B cell (primary cell): ENCODE measurements around the gene NPTXR. TPM values are rescaled to one million over a fixed set of nuclear protein-coding genes. Genes with fewer than 3 reads are reported as not detected.

Experiments
- ATAC-seq: fragments of 200-7000 bp; cut with Tn5 transposase; one replicate; pipeline ENCODE4 v1.10.0; 2021; ENCODE audit warnings: low read depth, mild to moderate bottlenecking, moderate number of reproducible peaks, moderate library complexity
- CTCF ChIA-PET: fragments of 350-600 bp; sonication (Branson Sonifier 250); formaldehyde crosslinking; loops from one replicate; lab custom pipeline; 2021; ENCODE audit warnings: antibody characterized with exemption, inconsistent platforms; lab: Charles Lee
- POLR2A ChIA-PET: fragments of 350-600 bp; sonication (Branson Sonifier 250); formaldehyde crosslinking; loops from one replicate; lab custom pipeline; 2021; ENCODE audit warnings: antibody characterized with exemption; lab: Charles Lee
- DNase-seq: peaks from one replicate; pipeline ENCODE4 v3.0.0; 2013
- H2AFZ ChIP-seq: 2 replicates; pipeline ENCODE4 v1.6.1; 2012; ENCODE audit warnings: mild to moderate bottlenecking, low read depth, low read length; ENCODE audit not compliant: insufficient read depth, poor library complexity, severe bottlenecking
- H3K27ac ChIP-seq, 2 donors: 1 replicate in 1 of 2; 2 replicates in 1 of 2; pipeline ENCODE4 v1.5.1; 2012 to 2013; ENCODE audit warnings: low read length in 2 of 2, mild to moderate bottlenecking in 2 of 2, moderate library complexity in 1 of 2
- H3K27me3 ChIP-seq, 4 experiments: fragments of 200-600 bp in 1 of 4; sonication (generic) in 1 of 4; replicated peaks in 1 of 4; 1 replicate in 2 of 4; 2 replicates in 2 of 4; pipeline versions ENCODE4 v1.6.1 to v1.7.0; 2013 to 2016; ENCODE audit warnings: low read length in 3 of 4, mild to moderate bottlenecking in 2 of 4, mixed read lengths in 1 of 4, moderate library complexity in 1 of 4; ENCODE audit not compliant: insufficient read depth in 4 of 4, control insufficient read depth in 3 of 4; ENCODE audit errors: control extremely low read depth in 1 of 4
- H3K36me3 ChIP-seq, 2 experiments: replicated peaks in 1 of 2; 1 replicate in 1 of 2; 2 replicates in 1 of 2; pipeline versions ENCODE4 v1.6.1 to v1.7.1; 2013; ENCODE audit warnings: low read length in 1 of 2; ENCODE audit not compliant: insufficient read depth in 2 of 2, control insufficient read depth in 1 of 2; ENCODE audit errors: control extremely low read depth in 1 of 2, extremely low read depth in 1 of 2
- H3K4me1 ChIP-seq, 2 donors: fragments of 200-600 bp in 1 of 2; sonication (generic) in 1 of 2; 1 replicate in 1 of 2; 2 replicates in 1 of 2; pipeline versions ENCODE4 v1.5.1 to v1.6.1; 2013 to 2017; ENCODE audit warnings: low read length in 2 of 2; ENCODE audit not compliant: control insufficient read depth in 2 of 2, insufficient read depth in 2 of 2
- H3K4me2 ChIP-seq: replicated peaks from 2 replicates; pipeline ENCODE3; 2012; ENCODE audit warnings: mild to moderate bottlenecking, low read depth, low read length; ENCODE audit not compliant: poor library complexity, severe bottlenecking
- H3K4me3 ChIP-seq, 5 experiments: fragments of 200-600 bp in 1 of 5; sonication (generic) in 1 of 5; 1 replicate in 3 of 5; 2 replicates in 2 of 5; pipeline versions ENCODE4 v1.5.1 to v1.7.0; 2011 to 2016; ENCODE audit warnings: low read length in 4 of 5, mild to moderate bottlenecking in 4 of 5, low read depth in 2 of 5, control low read depth in 1 of 5, moderate library complexity in 1 of 5; ENCODE audit not compliant: insufficient read depth in 1 of 5; ENCODE audit errors: control extremely low read depth in 1 of 5, extremely low read depth in 1 of 5
- H3K79me2 ChIP-seq: fragments of 200-600 bp; sonication (generic); one replicate; pipeline ENCODE4 v1.6.0; 2016; ENCODE audit warnings: low read length; ENCODE audit not compliant: control insufficient read depth, insufficient read depth
- H3K9ac ChIP-seq: fragments of 200-600 bp; sonication (generic); 2 replicates; pipeline ENCODE4 v1.6.1; 2017; ENCODE audit warnings: mild to moderate bottlenecking, low read length, moderate library complexity
- H3K9me3 ChIP-seq, 3 donors: one replicate each; pipeline versions ENCODE4 v1.6.1 to v1.7.1; 2013; ENCODE audit warnings: low read length in 2 of 3; ENCODE audit not compliant: control insufficient read depth in 2 of 3, insufficient read depth in 1 of 3; ENCODE audit errors: control extremely low read depth in 1 of 3
- H4K20me1 ChIP-seq: 2 replicates; pipeline ENCODE4 v1.6.0; 2012; ENCODE audit warnings: mild to moderate bottlenecking, low read length; ENCODE audit not compliant: insufficient read depth, control insufficient read depth, poor library complexity, severe bottlenecking
- H3K27ac Mint-ChIP-seq: one replicate; pipeline ENCODE4 v1.8.0; 2021; ENCODE audit warnings: mixed read lengths
- H3K27me3 Mint-ChIP-seq: one replicate; pipeline ENCODE4 v1.8.0; 2021; ENCODE audit warnings: mixed read lengths
- H3K4me1 Mint-ChIP-seq: one replicate; pipeline ENCODE4 v1.8.0; 2021; ENCODE audit warnings: mixed read lengths
- H3K4me3 Mint-ChIP-seq: one replicate; pipeline ENCODE4 v1.8.0; 2021; ENCODE audit warnings: mixed read lengths
- H3K9me3 Mint-ChIP-seq: one replicate; pipeline ENCODE4 v1.8.0; 2022; ENCODE audit warnings: mixed read lengths; ENCODE audit not compliant: insufficient read depth
- EZH2 ChIP-seq: IDR thresholded peaks from 2 replicates; pipeline ENCODE4 v1.6.1; 2012; ENCODE audit warnings: borderline replicate concordance, low read depth, mild to moderate bottlenecking, moderate library complexity, low read length; ENCODE audit not compliant: insufficient read depth, poor library complexity, severe bottlenecking
- WGBS: methylation state at CpG from one replicate; pipeline ENCODE4 v1.1.5; 2013; ENCODE audit warnings: missing lambda C conversion rate; ENCODE audit not compliant: insufficient coverage; 5-methylcytosine and 5-hydroxymethylcytosine counted together
- intact Hi-C: fragments of 100-400 bp; cut with micrococcal nuclease; formaldehyde crosslinking; loops from one replicate; pipeline ENCODE4 v1.10.0; 2022
- polyA plus RNA-seq: library from polyadenylated mRNA; depleted of rRNA; stranded (reverse); fragments of >200 nt; gene quantifications from 2 replicates; pipeline ENCODE4 v1.2.3, GENCODE V29; 2012
- total RNA-seq, 2 donors: library from RNA; stranded (reverse); fragments of 120-200 nt in 1 of 2; gene quantifications; 1 replicate in 1 of 2; 2 replicates in 1 of 2; pipeline versions ENCODE4 v1.2.3 to v1.2.4, GENCODE V29; 2013 to 2022
- TF ChIP-seq, protein P1 (sequence below): fragments of 200-600 bp; IDR thresholded peaks from one replicate; pipeline ENCODE4 v1.8.0; 2022; ENCODE audit warnings: antibody characterized with exemption, mild to moderate bottlenecking

Gene NPTXR
- total and polyA plus RNA-seq, 2 donors (not counting 1 experiment from before 2014, with no cell fraction given): 0.16 to 0.71 TPM

DNA sequence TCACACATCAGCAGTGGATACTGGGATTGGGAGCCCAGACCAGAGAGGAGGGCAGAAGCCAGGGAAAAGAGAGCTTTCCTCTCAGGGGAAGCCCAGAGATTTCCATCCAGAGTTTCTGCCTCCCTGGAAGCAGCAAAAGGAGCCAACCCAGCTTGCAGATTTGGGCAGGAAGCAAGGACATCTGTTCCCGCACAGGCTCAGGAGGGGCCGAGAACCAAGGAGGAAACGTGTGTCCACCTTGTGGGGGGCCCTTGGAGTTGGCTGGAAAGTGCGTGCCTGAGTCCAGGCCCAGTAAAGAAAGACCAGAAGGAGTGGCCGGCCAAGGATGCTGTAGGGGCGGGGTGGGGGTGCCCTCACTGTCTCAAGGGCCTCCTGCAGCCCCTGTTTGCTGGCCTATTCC is 6.0 kb upstream of the NPTXR start:
- 75% methylated on average over 6 of the region's 6 CpGs for WGBS
- H3K4me1 ChIP-seq: no peaks in the 10 kb centered on the region
- H3K9me3 Mint-ChIP-seq: no peaks in the 10 kb centered on the region
- no peak overlapping the region for H3K27ac Mint-ChIP-seq
- no peaks in the 10 kb centered on the region for H3K9me3 ChIP-seq
- intact Hi-C loops: no loop called here
- H3K4me3 ChIP-seq: no peak overlapping the region
- ChIA-PET POLR2A (no interaction called here), CTCF (no interaction called here)
- H2AFZ ChIP-seq: no peak overlapping the region
- no peak overlapping the region for H3K9ac ChIP-seq
- no peak overlapping the region for H3K27ac ChIP-seq
- H3K4me3 Mint-ChIP-seq: no peak overlapping the region
- H3K79me2 ChIP-seq: no peaks in the 10 kb centered on the region
- H4K20me1 ChIP-seq: no peaks in the 10 kb centered on the region
- peaks cover 0 to 25% (median 5%) of the 10 kb centered on the region in 4 experiments for H3K27me3 ChIP-seq
- no peaks in the 10 kb centered on the region for H3K36me3 ChIP-seq
- TF ChIP-seq, protein P1, sequence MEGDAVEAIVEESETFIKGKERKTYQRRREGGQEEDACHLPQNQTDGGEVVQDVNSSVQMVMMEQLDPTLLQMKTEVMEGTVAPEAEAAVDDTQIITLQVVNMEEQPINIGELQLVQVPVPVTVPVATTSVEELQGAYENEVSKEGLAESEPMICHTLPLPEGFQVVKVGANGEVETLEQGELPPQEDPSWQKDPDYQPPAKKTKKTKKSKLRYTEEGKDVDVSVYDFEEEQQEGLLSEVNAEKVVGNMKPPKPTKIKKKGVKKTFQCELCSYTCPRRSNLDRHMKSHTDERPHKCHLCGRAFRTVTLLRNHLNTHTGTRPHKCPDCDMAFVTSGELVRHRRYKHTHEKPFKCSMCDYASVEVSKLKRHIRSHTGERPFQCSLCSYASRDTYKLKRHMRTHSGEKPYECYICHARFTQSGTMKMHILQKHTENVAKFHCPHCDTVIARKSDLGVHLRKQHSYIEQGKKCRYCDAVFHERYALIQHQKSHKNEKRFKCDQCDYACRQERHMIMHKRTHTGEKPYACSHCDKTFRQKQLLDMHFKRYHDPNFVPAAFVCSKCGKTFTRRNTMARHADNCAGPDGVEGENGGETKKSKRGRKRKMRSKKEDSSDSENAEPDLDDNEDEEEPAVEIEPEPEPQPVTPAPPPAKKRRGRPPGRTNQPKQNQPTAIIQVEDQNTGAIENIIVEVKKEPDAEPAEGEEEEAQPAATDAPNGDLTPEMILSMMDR: no peak
- no peak for TF ChIP-seq EZH2
- ATAC-seq: no peak
- no peak overlapping the region for H3K4me2 ChIP-seq
- no peak for DNase-seq
- peaks cover 45% of the 10 kb centered on the region for H3K27me3 Mint-ChIP-seq
- no peaks in the 10 kb centered on the region for H3K4me1 Mint-ChIP-seq

DNA sequence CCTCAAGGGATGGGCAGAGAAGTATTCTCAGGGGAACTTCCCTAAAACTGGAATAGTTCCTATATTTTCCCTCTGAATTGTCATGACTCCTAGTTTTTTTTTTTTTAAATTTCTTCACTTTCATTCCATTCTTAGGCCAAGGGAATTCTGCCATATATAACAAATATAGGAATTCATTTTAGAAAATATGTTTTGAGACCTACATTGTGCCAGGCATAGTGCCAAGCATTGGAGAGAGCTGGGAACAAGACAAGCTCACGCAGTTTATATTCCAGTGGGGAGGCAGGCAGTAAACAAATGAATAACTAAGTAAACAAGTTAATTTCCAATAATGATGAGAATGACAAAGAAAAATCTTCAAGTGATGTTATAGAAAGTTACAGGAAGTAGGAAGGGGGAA is 2.6 kb upstream of the NPTXR start:
- ATAC-seq: no peak
- CTCF ChIA-PET: interaction anchor here (1.2 kb wide), 1 partner anchor 24 kb away, joined by 3 read pairs; no protein-coding TSS in a partner anchor
- intact Hi-C loops: no loop called here

More for the DNA sequence above, 2.6 kb upstream of the NPTXR start:
- Histone ChIP-seq H3K4me2 (no peak overlapping the region), H3K36me3 (no peaks in the 10 kb centered on the region), H3K27ac (no peak overlapping the region), H3K9me3 (no peaks in the 10 kb centered on the region), H3K9ac (no peak overlapping the region), H3K4me1 (peaks cover 6 to 13% of the 10 kb centered on the region in 2 donors), H3K79me2 (no peaks in the 10 kb centered on the region), H3K27me3 (peaks cover 0 to 42% (median 17%) of the 10 kb centered on the region in 4 experiments), H4K20me1 (no peaks in the 10 kb centered on the region), H2AFZ (no peak overlapping the region), H3K4me3 (no peak overlapping the region)
- H3K27ac Mint-ChIP-seq: no peak overlapping the region
- no CpG with 5 or more reads among the region's 1 CpG for WGBS
- POLR2A ChIA-PET: no interaction called here
- peaks cover 51% of the 10 kb centered on the region for H3K27me3 Mint-ChIP-seq
- H3K4me3 Mint-ChIP-seq: no peak overlapping the region
- peaks cover 11% of the 10 kb centered on the region for H3K4me1 Mint-ChIP-seq
- TF ChIP-seq EZH2: no peak
- DNase-seq: no peak
- no peaks in the 10 kb centered on the region for H3K9me3 Mint-ChIP-seq
